Measurements from ENCODE around the gene DNAJC5.
"Not testable (repeated sequence)": the region's sequence is repeated elsewhere in the genome, so short reads cannot be mapped to it uniquely, and the experiment has no call there.

The DNAJC5 gene

DNA sequence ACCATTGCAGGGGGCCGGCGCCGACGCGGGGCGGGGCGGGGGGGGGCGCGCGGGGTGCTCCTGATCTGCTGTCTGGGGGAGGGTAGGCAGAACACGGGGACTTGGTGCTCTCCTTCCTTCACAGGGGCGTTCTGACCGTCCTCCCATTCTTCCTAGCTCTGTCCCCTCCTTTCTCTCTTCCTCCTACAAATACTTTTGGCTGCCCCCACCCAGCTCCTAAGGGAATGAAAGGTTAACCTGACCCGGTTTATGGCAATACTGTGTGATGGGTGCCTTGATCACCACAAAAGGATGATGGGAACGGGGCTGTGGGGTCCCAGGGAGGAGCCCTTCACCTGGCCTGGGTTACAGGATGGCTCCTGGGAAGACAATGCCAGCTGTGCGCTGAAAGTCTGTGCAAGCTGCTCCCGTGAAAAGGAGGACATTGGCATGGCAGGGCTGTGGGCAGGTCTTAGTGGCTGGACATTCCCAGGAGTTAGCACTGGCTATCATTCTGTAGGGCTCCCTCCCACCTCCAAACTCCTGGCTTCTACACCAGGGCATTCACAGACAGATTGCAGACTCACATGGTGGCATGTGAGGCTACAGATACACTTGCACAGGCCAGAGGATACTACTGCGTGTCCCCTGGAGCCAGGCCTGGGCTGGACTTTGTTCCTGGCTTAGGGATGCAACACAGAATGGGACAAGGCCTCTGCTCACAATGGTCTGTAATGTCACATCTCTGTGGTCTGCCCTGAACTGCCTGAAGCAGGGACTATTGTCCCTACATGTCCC lies 31.7 kb upstream of the DNAJC5 start:
- WGBS, 2 experiments (ENCODE audit: insufficient coverage in 2 of 2): 84 to 93% methylated on average over 5 to 7 of the region's 18 CpGs
- Histone ChIP-seq H3K4me1 (ENCODE audit: control insufficient read depth, insufficient read depth, low read length, poor library complexity, severe bottlenecking) (peaks cover 14% of the 10 kb centered on the region), H3K4me3 (ENCODE audit: extremely low read depth, insufficient read depth, low read length, poor library complexity, severe bottlenecking) (peak overlapping the region; percentile 98), H3K27ac (ENCODE audit: low read depth, low read length, severe bottlenecking) (peak overlapping the region; percentile 13), H3K36me3 (ENCODE audit: control insufficient read depth, insufficient read depth, low read length) (peaks cover 34% of the 10 kb centered on the region), H3K9me3 (ENCODE audit: control insufficient read depth, low read length) (no peaks in the 10 kb centered on the region)

DNA sequence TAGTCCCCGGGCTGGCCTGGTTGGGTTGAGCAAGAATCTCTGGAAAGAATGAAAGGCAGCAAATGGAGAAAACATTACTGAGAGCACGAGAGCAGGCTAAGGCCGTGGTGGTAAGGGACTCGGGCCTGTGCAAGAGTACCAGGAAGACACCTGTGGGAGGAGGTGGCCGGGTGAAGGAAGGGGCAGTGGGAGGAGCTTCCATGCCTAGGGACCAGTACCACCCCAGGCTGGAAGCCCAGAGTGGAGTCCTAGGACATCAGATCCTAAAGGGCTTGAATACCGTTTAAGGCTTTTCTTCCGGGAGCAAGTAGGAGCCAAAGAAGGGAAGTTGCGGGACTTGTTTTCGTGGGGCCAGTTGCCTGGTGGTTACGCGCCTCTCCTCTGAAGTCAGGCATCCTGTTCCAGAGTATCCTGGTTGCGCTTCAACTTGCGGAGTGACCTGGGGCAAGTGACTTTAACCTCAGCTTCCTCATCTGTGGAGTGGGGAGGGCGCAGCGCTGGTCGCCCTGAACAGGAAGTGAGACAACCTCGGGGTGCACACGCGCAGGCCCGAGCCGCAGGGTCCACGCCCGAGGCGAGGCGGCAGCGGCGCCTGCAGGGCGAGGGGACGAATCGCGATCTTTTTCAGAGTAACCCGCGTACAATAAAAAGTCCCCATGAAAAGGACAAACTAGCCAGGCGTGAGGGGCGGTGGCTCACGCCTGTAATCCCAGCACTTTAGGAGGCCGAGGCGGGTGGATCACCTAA lies 31.0 kb upstream of the DNAJC5 start:
- no peaks in the 10 kb centered on the region for H3K9me3 ChIP-seq (ENCODE audit: control insufficient read depth, low read length)
- peaks cover 6% of the 10 kb centered on the region for H3K4me1 ChIP-seq (ENCODE audit: control insufficient read depth, insufficient read depth, low read length, poor library complexity, severe bottlenecking)
- WGBS, 2 experiments (ENCODE audit: insufficient coverage in 2 of 2): 23 to 26% methylated on average over 36 to 37 of the region's 38 CpGs
- peaks cover 41% of the 10 kb centered on the region for H3K36me3 ChIP-seq (ENCODE audit: control insufficient read depth, insufficient read depth, low read length)
- H3K4me3 ChIP-seq (ENCODE audit: extremely low read depth, insufficient read depth, low read length, poor library complexity, severe bottlenecking): peak overlapping the region; percentile 98
- peak overlapping the region; percentile 64 for H3K27ac ChIP-seq (ENCODE audit: low read depth, low read length, severe bottlenecking)

DNA sequence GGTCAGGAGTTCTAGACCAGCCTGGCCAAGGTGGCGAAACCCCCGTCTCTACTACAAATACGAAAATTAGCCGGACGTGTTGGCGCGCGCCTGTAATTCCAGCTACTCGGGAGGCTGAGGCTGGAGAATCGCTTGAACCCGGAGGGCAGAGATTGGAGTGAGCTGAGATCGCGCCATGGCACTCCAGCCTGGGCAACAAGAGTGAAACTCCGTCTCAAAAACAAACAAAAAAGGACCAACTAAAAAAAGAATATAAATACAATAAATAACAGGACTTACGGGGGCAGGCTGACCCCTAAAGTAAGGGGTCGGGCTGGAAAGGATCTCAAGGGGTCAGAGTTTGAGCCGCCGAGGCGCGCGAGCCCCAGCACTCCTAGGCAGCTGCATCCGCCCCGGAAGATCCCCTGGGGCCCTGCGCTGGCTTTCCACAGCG lies 30.4 kb upstream of the DNAJC5 start:
- H3K27ac ChIP-seq (ENCODE audit: low read depth, low read length, severe bottlenecking): peak overlapping the region; percentile 64
- H3K9me3 ChIP-seq (ENCODE audit: control insufficient read depth, low read length): no peaks in the 10 kb centered on the region
- peaks cover under 1% of the 10 kb centered on the region for H3K4me1 ChIP-seq (ENCODE audit: control insufficient read depth, insufficient read depth, low read length, poor library complexity, severe bottlenecking)
- WGBS, 2 experiments (ENCODE audit: insufficient coverage in 2 of 2): 1% methylated on average over 23 to 24 of the region's 25 CpGs
- peaks cover 47% of the 10 kb centered on the region for H3K36me3 ChIP-seq (ENCODE audit: control insufficient read depth, insufficient read depth, low read length)
- H3K4me3 ChIP-seq (ENCODE audit: extremely low read depth, insufficient read depth, low read length, poor library complexity, severe bottlenecking): peak overlapping the region; percentile 98

DNA sequence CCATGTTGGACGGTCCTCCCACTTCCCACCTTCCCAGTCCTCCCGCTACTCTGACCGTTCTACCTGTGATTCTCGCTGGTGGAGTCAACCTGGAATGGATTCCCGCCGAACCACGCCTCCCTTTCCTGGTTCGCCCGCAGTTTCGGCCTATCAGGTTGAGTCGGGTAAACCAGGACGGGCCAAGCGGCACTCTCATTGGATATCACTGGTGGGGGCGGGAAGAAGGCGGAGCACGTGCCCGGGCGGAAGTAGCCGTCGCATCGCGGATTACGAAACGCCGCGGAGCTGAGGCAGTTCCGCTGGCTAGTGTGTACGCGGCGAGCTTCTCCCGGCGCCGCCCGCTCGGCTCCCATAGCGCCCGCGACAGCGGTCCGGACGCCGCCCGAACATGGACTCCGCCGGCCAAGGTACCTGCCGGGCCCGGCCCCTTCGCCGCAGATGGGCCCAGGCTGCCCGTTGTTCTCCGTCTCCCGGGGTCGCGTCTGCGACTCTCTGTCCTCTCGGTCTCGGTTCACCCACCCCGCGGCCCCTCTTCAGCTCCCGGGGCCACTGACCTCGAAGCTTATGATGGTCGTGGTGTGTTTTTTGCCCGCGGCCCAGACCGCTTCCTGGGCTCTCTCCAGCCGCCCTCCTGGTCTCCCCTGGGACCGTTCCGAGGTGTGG lies 29.8 kb upstream of the DNAJC5 start, which contains the start of gene TPD52L2:
Gene TPD52L2 (plus strand): TSS at position 293 of the 663 bp plus-strand sequence. CDS start 96 bp downstream, at position 389.
- no peaks in the 10 kb centered on the region for H3K9me3 ChIP-seq (ENCODE audit: control insufficient read depth, low read length)
- peaks cover 53% of the 10 kb centered on the region for H3K36me3 ChIP-seq (ENCODE audit: control insufficient read depth, insufficient read depth, low read length)
- 0% methylated on average over 60 to 68 of the region's 68 CpGs for WGBS, 2 experiments (ENCODE audit: insufficient coverage in 2 of 2)
- H3K27ac ChIP-seq (ENCODE audit: low read depth, low read length, severe bottlenecking): peak within 1 kb of the TSS; percentile 94
- H3K4me1 ChIP-seq (ENCODE audit: control insufficient read depth, insufficient read depth, low read length, poor library complexity, severe bottlenecking): no peaks in the 10 kb centered on the region
- peak within 1 kb of the TSS; percentile 98 for H3K4me3 ChIP-seq (ENCODE audit: extremely low read depth, insufficient read depth, low read length, poor library complexity, severe bottlenecking)

DNA sequence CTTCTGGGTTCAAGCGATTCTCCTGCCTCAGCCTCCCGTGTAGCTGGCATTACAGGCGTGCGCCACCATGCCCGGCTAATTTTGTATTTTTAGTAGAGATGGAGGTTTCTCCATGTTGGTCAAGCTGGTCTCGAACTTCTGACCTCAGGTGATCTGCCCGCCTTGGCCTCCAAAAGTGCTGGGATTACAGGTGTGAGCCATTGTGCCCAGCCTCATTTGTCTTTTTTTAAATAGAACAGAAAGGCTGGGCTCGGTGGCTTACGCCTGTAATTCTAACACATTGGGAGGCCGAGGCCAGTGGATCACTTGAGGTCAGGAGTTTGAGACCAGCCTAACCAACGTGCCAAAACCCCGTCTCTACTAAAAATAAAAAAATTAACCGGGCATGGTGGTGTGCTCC lies 27.9 kb upstream of the DNAJC5 start:
- 92 to 98% methylated on average over 10 to 12 of the region's 13 CpGs for WGBS, 2 experiments (ENCODE audit: insufficient coverage in 2 of 2)
- not testable (repeated sequence) for H3K9me3 ChIP-seq (ENCODE audit: control insufficient read depth, low read length); H3K4me3 ChIP-seq (ENCODE audit: extremely low read depth, insufficient read depth, low read length, poor library complexity, severe bottlenecking); H3K27ac ChIP-seq (ENCODE audit: low read depth, low read length, severe bottlenecking); H3K4me1 ChIP-seq (ENCODE audit: control insufficient read depth, insufficient read depth, low read length, poor library complexity, severe bottlenecking)
- peaks cover 66% of the 10 kb centered on the region for H3K36me3 ChIP-seq (ENCODE audit: control insufficient read depth, insufficient read depth, low read length)

DNA sequence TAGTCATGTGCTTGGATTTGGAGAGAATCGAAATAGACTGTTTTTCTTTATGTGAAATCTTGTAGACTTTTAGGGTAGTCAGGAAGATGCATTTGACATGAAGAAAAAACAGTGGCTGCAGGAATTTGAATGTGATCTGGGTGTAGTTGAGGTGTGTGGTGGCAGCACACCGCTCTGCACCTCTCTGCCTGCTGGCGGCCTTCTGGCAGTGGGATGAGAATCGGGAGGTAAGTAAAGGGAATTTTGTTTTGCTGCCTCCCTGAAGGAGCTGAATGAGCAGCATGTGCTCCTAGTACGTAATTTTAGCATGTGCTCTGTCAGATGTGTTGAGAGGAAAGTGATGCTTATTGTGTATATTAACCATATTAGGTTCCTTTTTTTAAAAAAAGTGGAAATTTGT lies 26.7 kb upstream of the DNAJC5 start:
- Histone ChIP-seq H3K4me3 (ENCODE audit: extremely low read depth, insufficient read depth, low read length, poor library complexity, severe bottlenecking) (no peak overlapping the region), H3K27ac (ENCODE audit: low read depth, low read length, severe bottlenecking) (no peak overlapping the region), H3K4me1 (ENCODE audit: control insufficient read depth, insufficient read depth, low read length, poor library complexity, severe bottlenecking) (peaks cover 4% of the 10 kb centered on the region), H3K9me3 (ENCODE audit: control insufficient read depth, low read length) (no peaks in the 10 kb centered on the region), H3K36me3 (ENCODE audit: control insufficient read depth, insufficient read depth, low read length) (peaks cover 67% of the 10 kb centered on the region)
- WGBS, 2 experiments (ENCODE audit: insufficient coverage in 2 of 2): 94 to 100% methylated on average over 3 to 4 of the region's 5 CpGs

DNA sequence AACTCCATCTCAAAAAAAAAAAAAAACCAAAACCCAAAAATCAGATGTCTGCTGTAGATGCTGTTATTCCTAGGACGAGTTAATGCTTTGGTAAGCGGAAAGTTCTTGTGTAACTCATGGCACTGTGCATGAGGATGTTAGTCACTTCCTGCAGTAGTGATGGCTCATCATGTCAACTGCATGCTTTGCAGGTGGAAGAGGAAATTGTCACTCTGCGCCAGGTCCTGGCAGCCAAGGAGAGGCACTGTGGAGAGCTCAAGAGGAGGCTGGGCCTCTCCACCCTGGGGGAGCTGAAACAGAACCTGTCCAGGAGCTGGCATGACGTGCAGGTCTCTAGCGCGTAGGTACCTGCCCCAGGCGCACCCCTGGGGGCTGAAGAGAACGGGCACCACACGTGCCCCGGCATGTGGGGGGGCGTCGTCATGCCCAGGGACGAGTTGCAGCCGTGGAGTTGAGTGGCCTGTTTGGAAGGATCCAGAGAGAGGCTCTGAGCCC lies 21.4 kb upstream of the DNAJC5 start:
- 94 to 96% methylated on average over 14 of the region's 14 CpGs for WGBS, 2 experiments (ENCODE audit: insufficient coverage in 2 of 2)
- no peak overlapping the region for H3K27ac ChIP-seq (ENCODE audit: low read depth, low read length, severe bottlenecking)
- H3K4me1 ChIP-seq (ENCODE audit: control insufficient read depth, insufficient read depth, low read length, poor library complexity, severe bottlenecking): peaks cover 8% of the 10 kb centered on the region
- H3K4me3 ChIP-seq (ENCODE audit: extremely low read depth, insufficient read depth, low read length, poor library complexity, severe bottlenecking): no peak overlapping the region
- no peaks in the 10 kb centered on the region for H3K9me3 ChIP-seq (ENCODE audit: control insufficient read depth, low read length)
- peaks cover 93% of the 10 kb centered on the region for H3K36me3 ChIP-seq (ENCODE audit: control insufficient read depth, insufficient read depth, low read length)

DNA sequence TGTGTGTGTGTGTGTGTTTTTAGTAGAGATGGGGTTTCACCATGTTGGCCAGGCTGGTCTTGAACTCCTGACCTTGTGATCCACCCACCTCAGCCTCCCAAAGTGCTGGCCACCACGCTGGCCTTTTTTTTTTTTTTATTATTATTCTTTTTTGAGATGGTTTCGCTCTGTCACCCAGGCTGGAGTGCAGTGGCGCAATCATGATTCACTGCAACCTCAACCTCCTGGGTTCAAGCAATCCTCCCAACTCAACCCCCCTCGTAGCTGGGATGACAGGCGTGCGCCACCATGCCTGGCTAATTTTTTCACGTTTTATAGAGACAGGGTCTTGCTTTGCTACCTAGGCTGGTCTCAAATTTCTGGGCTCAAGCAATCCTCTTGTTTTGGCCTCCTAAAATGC lies 20.7 kb upstream of the DNAJC5 start:
- not testable (repeated sequence) for H3K9me3 ChIP-seq (ENCODE audit: control insufficient read depth, low read length); H3K4me1 ChIP-seq (ENCODE audit: control insufficient read depth, insufficient read depth, low read length, poor library complexity, severe bottlenecking); H3K27ac ChIP-seq (ENCODE audit: low read depth, low read length, severe bottlenecking); H3K4me3 ChIP-seq (ENCODE audit: extremely low read depth, insufficient read depth, low read length, poor library complexity, severe bottlenecking)
- peaks cover 92% of the 10 kb centered on the region for H3K36me3 ChIP-seq (ENCODE audit: control insufficient read depth, insufficient read depth, low read length)
- whole genome bisulfite sequencing, 2 experiments (ENCODE audit: insufficient coverage in 2 of 2): 95 to 98% methylated on average over 6 of the region's 7 CpGs

DNA sequence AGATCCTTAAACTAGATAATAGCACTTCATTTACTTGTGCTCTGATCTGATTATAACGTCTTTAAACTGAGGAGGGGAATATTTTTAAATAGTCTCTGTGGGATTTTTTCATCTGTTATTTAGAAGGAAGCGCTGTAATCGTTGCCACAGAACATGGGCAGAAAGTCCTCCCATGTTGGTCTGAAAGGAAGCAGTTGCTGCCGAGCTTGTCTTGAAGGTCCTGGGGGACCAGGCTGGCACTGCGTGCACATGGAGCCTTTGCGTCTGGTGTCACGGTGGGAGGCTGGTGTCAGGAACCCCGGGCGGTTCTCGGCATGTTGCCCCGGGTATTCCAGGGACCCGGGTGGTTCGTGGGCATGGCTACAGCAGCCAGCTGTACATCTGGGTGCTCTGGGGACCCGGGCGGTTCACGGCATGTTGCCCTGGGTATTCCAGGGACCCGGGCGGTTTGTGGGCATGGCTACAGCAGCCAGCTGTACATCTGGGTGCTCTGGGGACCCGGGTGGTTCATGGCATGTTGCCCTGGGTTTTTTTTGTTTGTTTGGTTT lies 18.4 kb upstream of the DNAJC5 start:
- peaks cover 8% of the 10 kb centered on the region for H3K4me1 ChIP-seq (ENCODE audit: control insufficient read depth, insufficient read depth, low read length, poor library complexity, severe bottlenecking)
- H3K36me3 ChIP-seq (ENCODE audit: control insufficient read depth, insufficient read depth, low read length): peaks cover 83% of the 10 kb centered on the region

DNA sequence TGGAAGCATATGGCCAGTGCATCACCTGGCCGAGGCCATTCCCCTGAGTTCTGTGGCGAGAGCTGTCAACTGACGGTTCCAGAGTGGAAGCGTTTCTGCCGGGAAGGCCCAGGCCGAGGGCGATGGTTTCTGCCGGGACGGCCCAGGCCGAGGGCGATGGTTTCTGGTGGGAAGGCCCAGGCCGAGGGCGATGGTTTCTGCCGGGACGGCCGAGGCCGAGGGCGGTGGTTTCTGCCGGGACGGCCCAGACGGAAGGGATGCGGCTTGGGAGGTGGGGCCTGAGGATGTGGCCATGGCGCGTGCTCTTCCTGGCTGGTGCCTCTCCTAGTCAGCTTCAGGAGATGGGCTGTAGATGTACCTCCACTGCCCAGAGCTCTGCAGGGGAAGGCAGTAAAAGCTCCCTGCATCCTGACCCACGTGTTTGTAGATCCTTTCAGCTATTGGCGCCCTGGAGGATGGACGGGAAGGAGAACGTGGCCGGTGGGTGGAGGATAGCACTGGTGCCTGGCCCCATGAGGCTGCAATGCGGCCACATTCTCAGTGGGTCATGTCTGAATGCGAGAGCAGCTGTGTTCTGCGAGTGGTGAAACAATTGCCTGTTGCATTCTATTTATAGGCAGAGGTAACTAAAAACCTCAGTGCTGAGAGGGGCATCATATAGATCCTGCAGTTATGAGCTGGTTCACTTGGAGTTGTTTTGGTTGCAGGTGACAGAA lies 17.0 kb upstream of the DNAJC5 start:
- H3K36me3 ChIP-seq (ENCODE audit: control insufficient read depth, insufficient read depth, low read length): peaks cover 82% of the 10 kb centered on the region
- peaks cover 5% of the 10 kb centered on the region for H3K4me1 ChIP-seq (ENCODE audit: control insufficient read depth, insufficient read depth, low read length, poor library complexity, severe bottlenecking)
- 95 to 97% methylated on average over 31 to 32 of the region's 32 CpGs for WGBS, 2 experiments (ENCODE audit: insufficient coverage in 2 of 2)
- no peak overlapping the region for H3K27ac ChIP-seq (ENCODE audit: low read depth, low read length, severe bottlenecking)
- H3K4me3 ChIP-seq (ENCODE audit: extremely low read depth, insufficient read depth, low read length, poor library complexity, severe bottlenecking): no peak overlapping the region
- H3K9me3 ChIP-seq (ENCODE audit: control insufficient read depth, low read length): no peaks in the 10 kb centered on the region

More for the DNA sequence above, 18.4 kb upstream of the DNAJC5 start:
- Histone ChIP-seq H3K9me3 (ENCODE audit: control insufficient read depth, low read length) (no peaks in the 10 kb centered on the region), H3K27ac (ENCODE audit: low read depth, low read length, severe bottlenecking) (no peak overlapping the region), H3K4me3 (ENCODE audit: extremely low read depth, insufficient read depth, low read length, poor library complexity, severe bottlenecking) (no peak overlapping the region)
- WGBS, 2 experiments (ENCODE audit: insufficient coverage in 2 of 2): 95 to 99% methylated on average over 17 to 18 of the region's 19 CpGs

Measured in mesodermal cell (in vitro differentiated cells).